HepG2 (cell line): Measurements from ENCODE around the gene AGBL2. TPM values are rescaled to one million over a fixed set of nuclear protein-coding genes. Genes with fewer than 3 reads are reported as not detected.

Source experiments
- ARHGAP35 ChIP-seq: sonication (generic); formaldehyde crosslinking; IDR thresholded peaks from 2 replicates; pipeline ENCODE4 v1.9.0; 2022; ENCODE audit warnings: mild to moderate bottlenecking, inconsistent platforms, moderate library complexity, missing genetic modification reagents, borderline replicate concordance
- ARNT ChIP-seq: fragments of 450-650 bp; IDR thresholded peaks from 2 replicates; pipeline ENCODE4 v1.6.1; 2017
- DMTF1 ChIP-seq: sonication (generic); formaldehyde crosslinking; IDR thresholded peaks from 2 replicates; pipeline ENCODE4 v1.4.0; 2020; ENCODE audit warnings: mild to moderate bottlenecking, missing genetic modification reagents
- GFI1 ChIP-seq: sonication (generic); formaldehyde crosslinking; IDR thresholded peaks from 2 replicates; pipeline ENCODE4 v1.5.0; 2020; ENCODE audit warnings: missing genetic modification reagents, mild to moderate bottlenecking, borderline replicate concordance
- HES4 ChIP-seq: sonication (generic); formaldehyde crosslinking; IDR thresholded peaks from 2 replicates; pipeline ENCODE4 v1.9.0; 2021; ENCODE audit warnings: mild to moderate bottlenecking, missing genetic modification reagents, borderline replicate concordance
- MATR3 ChIP-seq: sonication (generic); formaldehyde crosslinking; IDR thresholded peaks from 2 replicates; pipeline ENCODE4 v1.4.0; 2020; ENCODE audit warnings: missing genetic modification reagents
- NR2C2 ChIP-seq: sonication (generic); formaldehyde crosslinking; IDR thresholded peaks from 2 replicates; pipeline ENCODE4 v1.4.0; 2020; ENCODE audit warnings: missing genetic modification reagents, mild to moderate bottlenecking, moderate library complexity, borderline replicate concordance
- ZBTB43 ChIP-seq: sonication (generic); formaldehyde crosslinking; conservative IDR thresholded peaks from 2 replicates; pipeline ENCODE4 v1.4.0; 2020; ENCODE audit warnings: missing genetic modification reagents
- ZNF441 ChIP-seq: sonication (generic); formaldehyde crosslinking; IDR thresholded peaks from 2 replicates; pipeline ENCODE4 v1.7.0; 2021; ENCODE audit warnings: missing genetic modification reagents, borderline replicate concordance
- ZNF816 ChIP-seq: sonication (generic); formaldehyde crosslinking; IDR thresholded peaks from 2 replicates; pipeline ENCODE4 v1.8.0; 2022; ENCODE audit warnings: missing genetic modification reagents, mild to moderate bottlenecking, borderline replicate concordance
- ZNF879 ChIP-seq: sonication (generic); formaldehyde crosslinking; IDR thresholded peaks from 2 replicates; pipeline ENCODE4 v1.8.1; 2023; ENCODE audit warnings: missing genetic modification reagents
- polyA plus RNA-seq, 8 experiments: library from polyadenylated mRNA; depleted of rRNA in 3 of 8; stranded (reverse) in 7 of 8; unstranded in 1 of 8; fragments of >200 nt; fragmentation: Illumina TruSeq in 4 of 8; extraction: Trizol in 4 of 8; gene quantifications; 2 replicates each; pipeline versions ENCODE4 v1.2.1 to v1.2.3, GENCODE V29; 2011 to 2016; ENCODE audit warnings: low read depth in 4 of 8, missing spikeins in 1 of 8, mixed read lengths in 1 of 8; ENCODE audit not compliant: insufficient read depth in 1 of 8
- total RNA-seq, 5 experiments: library from RNA; depleted of rRNA; stranded (reverse); fragments of >200 nt; fragmentation: Illumina TruSeq; extraction: Trizol; gene quantifications; 2 replicates each; pipeline ENCODE4 v1.2.3, GENCODE V29; 2016; ENCODE audit warnings: low read depth in 1 of 5
- TF ChIP-seq, protein P1 (sequence below): IDR thresholded peaks from 2 replicates; pipeline ENCODE4 v1.6.1; 2016; ENCODE audit warnings: mild to moderate bottlenecking
- TF ChIP-seq, protein P2 (sequence below): sonication (generic); formaldehyde crosslinking; IDR thresholded peaks from 2 replicates; pipeline ENCODE4 v1.4.0; 2020; ENCODE audit warnings: missing genetic modification reagents, borderline replicate concordance
- TF ChIP-seq, protein P3 (sequence below): sonication (generic); formaldehyde crosslinking; IDR thresholded peaks from 2 replicates; pipeline ENCODE4 v1.5.1; 2020; ENCODE audit warnings: mild to moderate bottlenecking, missing genetic modification reagents, moderate library complexity

The AGBL2 gene
- total and polyA plus RNA-seq, 2 of the 13 experiments (the other 11 are each of a cell fraction or from before 2014, with no cell fraction given): 1.6 to 5.7 TPM

DNA sequence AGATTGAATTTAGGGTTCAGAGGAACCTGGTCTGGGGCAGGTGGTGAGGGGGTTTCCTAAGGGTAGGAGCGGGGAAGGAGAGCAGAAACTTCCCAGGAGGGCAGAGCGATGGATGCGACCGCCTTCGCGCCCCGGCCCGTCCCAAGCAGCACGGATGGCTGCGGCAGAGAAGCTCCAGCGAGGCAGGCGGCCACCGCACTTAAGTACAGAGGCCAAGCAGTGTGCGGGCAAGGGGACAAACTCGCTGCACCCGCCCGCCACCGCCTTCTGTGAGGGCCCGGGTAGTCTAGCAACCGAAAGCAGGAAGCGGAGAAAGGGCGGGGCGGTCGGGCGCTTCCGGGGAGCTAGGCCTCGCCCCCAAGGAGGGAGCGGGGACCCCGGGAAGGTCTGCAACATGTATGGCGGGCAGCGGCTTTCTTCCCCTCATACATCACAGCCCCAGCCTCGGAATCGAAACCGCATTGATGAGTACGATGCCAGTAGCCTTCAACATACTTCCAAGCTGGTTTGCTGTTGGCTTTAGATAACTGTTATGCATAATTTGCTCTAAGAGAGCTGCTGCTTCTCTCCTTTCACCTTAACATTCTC lies at the start of gene AGBL2 (continued):
- TF ChIP-seq ZBTB43 (CRISPR knock-in tag) (0 out of 2 replicates have a peak, but pooled peaks have one; percentile 24), ZNF816 (peak; percentile 65; the same call in 1 of the 2 replicates), ZNF441 (CRISPR knock-in tag) (0 out of 2 replicates have a peak, but pooled peaks have one; percentile 50), HES4 (peak; percentile 84; the same call in 1 of the 2 replicates), ZNF879 (CRISPR knock-in tag) (0 out of 2 replicates have a peak, but pooled peaks have one; percentile 54), NR2C2 (CRISPR knock-in tag) (0 out of 2 replicates have a peak, but pooled peaks have one; percentile 28), MATR3 (CRISPR knock-in tag) (no peak), DMTF1 (CRISPR knock-in tag) (no peak), ARNT (no peak), ARHGAP35 (CRISPR knock-in tag) (peak; percentile 83; the same call in 1 of the 2 replicates), GFI1 (CRISPR knock-in tag) (0 out of 2 replicates have a peak, but pooled peaks have one; percentile 56)
- TF ChIP-seq, protein P1, sequence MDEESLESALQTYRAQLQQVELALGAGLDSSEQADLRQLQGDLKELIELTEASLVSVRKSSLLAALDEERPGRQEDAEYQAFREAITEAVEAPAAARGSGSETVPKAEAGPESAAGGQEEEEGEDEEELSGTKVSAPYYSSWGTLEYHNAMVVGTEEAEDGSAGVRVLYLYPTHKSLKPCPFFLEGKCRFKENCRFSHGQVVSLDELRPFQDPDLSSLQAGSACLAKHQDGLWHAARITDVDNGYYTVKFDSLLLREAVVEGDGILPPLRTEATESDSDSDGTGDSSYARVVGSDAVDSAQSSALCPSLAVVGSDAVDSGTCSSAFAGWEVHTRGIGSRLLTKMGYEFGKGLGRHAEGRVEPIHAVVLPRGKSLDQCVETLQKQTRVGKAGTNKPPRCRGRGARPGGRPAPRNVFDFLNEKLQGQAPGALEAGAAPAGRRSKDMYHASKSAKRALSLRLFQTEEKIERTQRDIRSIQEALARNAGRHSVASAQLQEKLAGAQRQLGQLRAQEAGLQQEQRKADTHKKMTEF (CRISPR knock-in tag): peak; percentile 60; the same call in 1 of the 2 replicates
- TF ChIP-seq, protein P2, sequence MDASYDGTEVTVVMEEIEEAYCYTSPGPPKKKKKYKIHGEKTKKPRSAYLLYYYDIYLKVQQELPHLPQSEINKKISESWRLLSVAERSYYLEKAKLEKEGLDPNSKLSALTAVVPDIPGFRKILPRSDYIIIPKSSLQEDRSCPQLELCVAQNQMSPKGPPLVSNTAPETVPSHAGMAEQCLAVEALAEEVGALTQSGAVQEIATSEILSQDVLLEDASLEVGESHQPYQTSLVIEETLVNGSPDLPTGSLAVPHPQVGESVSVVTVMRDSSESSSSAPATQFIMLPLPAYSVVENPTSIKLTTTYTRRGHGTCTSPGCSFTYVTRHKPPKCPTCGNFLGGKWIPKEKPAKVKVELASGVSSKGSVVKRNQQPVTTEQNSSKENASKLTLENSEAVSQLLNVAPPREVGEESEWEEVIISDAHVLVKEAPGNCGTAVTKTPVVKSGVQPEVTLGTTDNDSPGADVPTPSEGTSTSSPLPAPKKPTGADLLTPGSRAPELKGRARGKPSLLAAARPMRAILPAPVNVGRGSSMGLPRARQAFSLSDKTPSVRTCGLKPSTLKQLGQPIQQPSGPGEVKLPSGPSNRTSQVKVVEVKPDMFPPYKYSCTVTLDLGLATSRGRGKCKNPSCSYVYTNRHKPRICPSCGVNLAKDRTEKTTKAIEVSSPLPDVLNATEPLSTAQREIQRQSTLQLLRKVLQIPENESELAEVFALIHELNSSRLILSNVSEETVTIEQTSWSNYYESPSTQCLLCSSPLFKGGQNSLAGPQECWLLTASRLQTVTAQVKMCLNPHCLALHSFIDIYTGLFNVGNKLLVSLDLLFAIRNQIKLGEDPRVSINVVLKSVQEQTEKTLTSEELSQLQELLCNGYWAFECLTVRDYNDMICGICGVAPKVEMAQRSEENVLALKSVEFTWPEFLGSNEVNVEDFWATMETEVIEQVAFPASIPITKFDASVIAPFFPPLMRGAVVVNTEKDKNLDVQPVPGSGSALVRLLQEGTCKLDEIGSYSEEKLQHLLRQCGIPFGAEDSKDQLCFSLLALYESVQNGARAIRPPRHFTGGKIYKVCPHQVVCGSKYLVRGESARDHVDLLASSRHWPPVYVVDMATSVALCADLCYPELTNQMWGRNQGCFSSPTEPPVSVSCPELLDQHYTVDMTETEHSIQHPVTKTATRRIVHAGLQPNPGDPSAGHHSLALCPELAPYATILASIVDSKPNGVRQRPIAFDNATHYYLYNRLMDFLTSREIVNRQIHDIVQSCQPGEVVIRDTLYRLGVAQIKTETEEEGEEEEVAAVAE (CRISPR knock-in tag): 0 out of 2 replicates have a peak, but pooled peaks have one; percentile 66
- TF ChIP-seq, protein P3, sequence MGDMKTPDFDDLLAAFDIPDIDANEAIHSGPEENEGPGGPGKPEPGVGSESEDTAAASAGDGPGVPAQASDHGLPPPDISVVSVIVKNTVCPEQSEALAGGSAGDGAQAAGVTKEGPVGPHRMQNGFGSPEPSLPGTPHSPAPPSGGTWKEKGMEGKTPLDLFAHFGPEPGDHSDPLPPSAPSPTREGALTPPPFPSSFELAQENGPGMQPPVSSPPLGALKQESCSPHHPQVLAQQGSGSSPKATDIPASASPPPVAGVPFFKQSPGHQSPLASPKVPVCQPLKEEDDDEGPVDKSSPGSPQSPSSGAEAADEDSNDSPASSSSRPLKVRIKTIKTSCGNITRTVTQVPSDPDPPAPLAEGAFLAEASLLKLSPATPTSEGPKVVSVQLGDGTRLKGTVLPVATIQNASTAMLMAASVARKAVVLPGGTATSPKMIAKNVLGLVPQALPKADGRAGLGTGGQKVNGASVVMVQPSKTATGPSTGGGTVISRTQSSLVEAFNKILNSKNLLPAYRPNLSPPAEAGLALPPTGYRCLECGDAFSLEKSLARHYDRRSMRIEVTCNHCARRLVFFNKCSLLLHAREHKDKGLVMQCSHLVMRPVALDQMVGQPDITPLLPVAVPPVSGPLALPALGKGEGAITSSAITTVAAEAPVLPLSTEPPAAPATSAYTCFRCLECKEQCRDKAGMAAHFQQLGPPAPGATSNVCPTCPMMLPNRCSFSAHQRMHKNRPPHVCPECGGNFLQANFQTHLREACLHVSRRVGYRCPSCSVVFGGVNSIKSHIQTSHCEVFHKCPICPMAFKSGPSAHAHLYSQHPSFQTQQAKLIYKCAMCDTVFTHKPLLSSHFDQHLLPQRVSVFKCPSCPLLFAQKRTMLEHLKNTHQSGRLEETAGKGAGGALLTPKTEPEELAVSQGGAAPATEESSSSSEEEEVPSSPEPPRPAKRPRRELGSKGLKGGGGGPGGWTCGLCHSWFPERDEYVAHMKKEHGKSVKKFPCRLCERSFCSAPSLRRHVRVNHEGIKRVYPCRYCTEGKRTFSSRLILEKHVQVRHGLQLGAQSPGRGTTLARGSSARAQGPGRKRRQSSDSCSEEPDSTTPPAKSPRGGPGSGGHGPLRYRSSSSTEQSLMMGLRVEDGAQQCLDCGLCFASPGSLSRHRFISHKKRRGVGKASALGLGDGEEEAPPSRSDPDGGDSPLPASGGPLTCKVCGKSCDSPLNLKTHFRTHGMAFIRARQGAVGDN (CRISPR knock-in tag): peak; percentile 94
